ENCODE results near the gene ZNF664.

ZNF664 gene

GRCh38 chr12:123936471-123936870 is 36.5 kb upstream of the ZNF664 start:
- no peak overlapping the region for H3K27ac ChIP-seq (ENCODE audit: low read length)
- H3K27me3 ChIP-seq (ENCODE audit: insufficient read depth, low read length) = no peaks in the 10 kb centered on the region; the same call in 1 of the 2 replicates
- 0 out of 2 replicates have a peak, but pooled peaks cover 2% of the 10 kb centered on the region for H3K9me3 ChIP-seq (ENCODE audit: insufficient read depth, low read depth, low read length)
- H3K36me3 ChIP-seq (ENCODE audit: insufficient read depth, low read depth, low read length) = no peaks in the 10 kb centered on the region
- H3K9ac ChIP-seq (ENCODE audit: low read depth, low read length) = no peak overlapping the region
- H3K4me3 ChIP-seq (ENCODE audit: low read length) = no peak overlapping the region
- no peaks in the 10 kb centered on the region for H3K4me1 ChIP-seq (ENCODE audit: insufficient read depth, low read length)

- H3K36me3 ChIP-seq (ENCODE audit: insufficient read depth, low read depth, low read length) = no peaks in the 10 kb centered on the region
- H3K9ac ChIP-seq (ENCODE audit: low read depth, low read length) = no peak overlapping the region
- H3K27me3 ChIP-seq (ENCODE audit: insufficient read depth, low read length) = no peaks in the 10 kb centered on the region; the same call in 1 of the 2 replicates
- H3K9me3 ChIP-seq (ENCODE audit: insufficient read depth, low read depth, low read length) = peaks cover 8% of the 10 kb centered on the region; the same call in 1 of the 2 replicates
- H3K4me1 ChIP-seq (ENCODE audit: insufficient read depth, low read length) = no peaks in the 10 kb centered on the region
- no peak overlapping the region for H3K4me3 ChIP-seq (ENCODE audit: low read length)
- no peak overlapping the region for H3K27ac ChIP-seq (ENCODE audit: low read length)
These were observed 35.9 kb upstream of the ZNF664 start for GRCh38 chr12:123936956-123937706.

DNA sequence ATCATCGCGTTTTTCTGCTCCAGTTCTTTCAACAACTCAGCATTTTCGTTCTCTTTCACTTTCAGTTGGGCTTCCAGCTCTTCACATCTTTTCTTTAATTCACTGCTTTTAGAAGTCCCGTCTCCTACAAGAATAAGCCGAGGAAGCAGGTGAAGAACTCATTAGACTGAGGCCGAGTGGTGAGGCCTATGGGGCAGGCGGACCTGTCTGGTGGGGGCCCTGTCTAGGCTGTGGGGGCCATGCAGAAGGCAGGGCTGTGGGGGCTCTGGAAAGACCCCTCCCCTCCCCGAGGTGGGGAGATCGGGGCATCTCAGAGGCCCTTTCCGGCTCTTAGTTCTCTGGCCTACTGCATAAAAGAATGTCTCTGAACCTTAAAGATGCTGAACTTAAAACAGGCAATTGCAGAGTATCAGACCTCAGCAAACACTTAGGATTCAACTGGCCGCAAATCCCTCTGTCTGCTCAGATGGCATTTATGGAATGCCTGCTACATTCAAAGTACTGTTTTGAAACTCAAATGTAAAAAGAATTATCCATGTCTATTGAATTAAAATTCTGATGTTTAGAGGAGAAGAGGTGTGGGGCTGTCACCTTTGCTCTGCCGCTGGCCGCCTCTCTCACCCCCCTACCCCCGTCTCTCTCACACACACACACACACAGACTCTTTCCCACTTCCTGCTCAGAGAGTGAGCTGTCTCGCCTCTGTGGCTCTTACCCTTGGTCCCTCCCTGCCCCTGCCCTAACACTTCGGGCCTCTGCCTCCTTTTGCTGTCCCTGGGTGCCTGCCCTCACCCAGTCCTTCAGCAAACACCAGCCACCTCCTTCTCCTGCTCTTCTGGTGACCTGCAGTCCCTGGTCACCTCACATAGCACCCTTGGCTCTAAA is 35.1 kb upstream of the ZNF664 start:
- no peak overlapping the region for H3K4me3 ChIP-seq (ENCODE audit: low read length)
- H3K9ac ChIP-seq (ENCODE audit: low read depth, low read length) = no peak overlapping the region
- no peaks in the 10 kb centered on the region for H3K4me1 ChIP-seq (ENCODE audit: insufficient read depth, low read length)
- no peaks in the 10 kb centered on the region; the same call in 1 of the 2 replicates for H3K27me3 ChIP-seq (ENCODE audit: insufficient read depth, low read length)
- no peak overlapping the region for H3K27ac ChIP-seq (ENCODE audit: low read length)
- no peaks in the 10 kb centered on the region for H3K36me3 ChIP-seq (ENCODE audit: insufficient read depth, low read depth, low read length)
- peaks cover 9% of the 10 kb centered on the region; the same call in 1 of the 2 replicates for H3K9me3 ChIP-seq (ENCODE audit: insufficient read depth, low read depth, low read length)

- Histone ChIP-seq H3K9me3 (ENCODE audit: insufficient read depth, low read depth, low read length) (peaks cover 9% of the 10 kb centered on the region; the same call in 1 of the 2 replicates), H3K4me1 (ENCODE audit: insufficient read depth, low read length) (no peaks in the 10 kb centered on the region), H3K27ac (ENCODE audit: low read length) (no peak overlapping the region), H3K4me3 (ENCODE audit: low read length) (no peak overlapping the region), H3K9ac (ENCODE audit: low read depth, low read length) (no peak overlapping the region), H3K36me3 (ENCODE audit: insufficient read depth, low read depth, low read length) (no peaks in the 10 kb centered on the region), H3K27me3 (ENCODE audit: insufficient read depth, low read length) (no peaks in the 10 kb centered on the region; the same call in 1 of the 2 replicates)
These were observed 34.1 kb upstream of the ZNF664 start for GRCh38 chr12:123938679-123939480.

DNA sequence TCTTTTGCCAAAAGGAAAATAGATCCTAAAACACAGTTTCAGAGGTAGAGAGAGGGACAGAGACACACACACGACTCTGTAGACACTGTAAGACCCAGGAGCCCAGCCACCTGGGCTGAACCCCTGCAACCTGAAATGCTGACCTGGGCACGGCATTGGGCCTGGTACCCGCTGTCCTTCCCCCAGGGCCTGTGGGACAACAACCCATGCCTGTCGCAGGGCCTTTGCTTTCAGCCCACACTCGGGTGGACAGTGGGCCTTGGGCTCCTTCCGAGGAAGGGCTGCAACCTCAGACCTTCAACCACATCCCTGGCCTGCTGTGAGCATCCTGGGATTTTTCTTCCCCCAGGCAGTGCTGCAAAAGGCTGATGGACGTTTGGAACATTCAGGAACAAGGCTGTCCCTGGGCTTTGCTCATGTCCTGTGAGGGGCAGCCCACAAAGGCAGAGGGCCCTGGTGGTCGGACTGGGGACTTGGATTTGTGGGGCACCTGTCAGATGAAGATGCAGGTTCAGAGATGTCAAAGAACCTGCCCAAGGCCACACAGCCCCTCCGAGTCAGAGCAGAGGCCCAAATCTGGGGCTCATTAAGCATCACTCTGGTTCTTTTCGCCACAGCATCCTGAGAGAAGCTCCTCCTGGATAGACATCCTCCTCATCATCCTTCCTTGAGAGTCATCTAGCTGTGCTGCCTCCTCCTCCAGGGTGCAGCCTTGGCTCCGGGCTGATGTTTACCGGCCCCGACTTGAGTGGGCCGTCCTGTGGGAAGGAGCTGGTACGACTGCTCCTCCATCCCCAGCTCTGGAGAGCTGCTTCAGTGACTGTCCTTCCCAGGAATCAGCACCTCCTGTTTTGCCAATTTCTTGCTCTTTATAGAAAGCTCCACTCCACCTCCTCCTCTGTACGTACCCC is 33.0 kb upstream of the ZNF664 start:
- H3K4me1 ChIP-seq (ENCODE audit: insufficient read depth, low read length) = no peaks in the 10 kb centered on the region
- H3K27me3 ChIP-seq (ENCODE audit: insufficient read depth, low read length) = peaks cover 9% of the 10 kb centered on the region; the same call in 1 of the 2 replicates
- H3K9ac ChIP-seq (ENCODE audit: low read depth, low read length) = no peak overlapping the region
- no peak overlapping the region for H3K4me3 ChIP-seq (ENCODE audit: low read length)
- no peaks in the 10 kb centered on the region for H3K36me3 ChIP-seq (ENCODE audit: insufficient read depth, low read depth, low read length)
- peaks cover 9% of the 10 kb centered on the region; the same call in 1 of the 2 replicates for H3K9me3 ChIP-seq (ENCODE audit: insufficient read depth, low read depth, low read length)
- no peak overlapping the region for H3K27ac ChIP-seq (ENCODE audit: low read length)

DNA sequence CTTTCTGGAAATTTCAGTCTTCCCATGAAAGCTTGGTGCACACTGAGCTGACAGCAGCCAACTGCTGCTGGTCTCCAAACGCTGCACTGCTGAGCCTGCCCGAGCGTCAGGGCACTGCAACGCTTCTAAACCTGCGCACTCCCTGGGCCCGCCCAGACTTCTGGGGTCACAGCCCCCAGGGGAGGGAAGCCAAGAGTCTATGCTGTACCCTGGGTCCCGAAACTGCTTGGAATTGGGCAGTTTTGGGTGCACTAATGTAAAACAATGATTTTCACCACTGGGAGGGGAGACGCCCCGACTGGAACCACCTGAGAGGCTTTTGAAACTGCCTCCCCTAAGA is 32.4 kb upstream of the ZNF664 start:
- H3K27ac ChIP-seq (ENCODE audit: low read length) = no peak overlapping the region
- no peaks in the 10 kb centered on the region for H3K4me1 ChIP-seq (ENCODE audit: insufficient read depth, low read length)
- no peaks in the 10 kb centered on the region for H3K36me3 ChIP-seq (ENCODE audit: insufficient read depth, low read depth, low read length)
- H3K27me3 ChIP-seq (ENCODE audit: insufficient read depth, low read length) = peaks cover 13% of the 10 kb centered on the region; the same call in 1 of the 2 replicates
- H3K9me3 ChIP-seq (ENCODE audit: insufficient read depth, low read depth, low read length) = peaks cover 9% of the 10 kb centered on the region; the same call in 1 of the 2 replicates
- no peak overlapping the region for H3K9ac ChIP-seq (ENCODE audit: low read depth, low read length)
- no peak overlapping the region for H3K4me3 ChIP-seq (ENCODE audit: low read length)

DNA sequence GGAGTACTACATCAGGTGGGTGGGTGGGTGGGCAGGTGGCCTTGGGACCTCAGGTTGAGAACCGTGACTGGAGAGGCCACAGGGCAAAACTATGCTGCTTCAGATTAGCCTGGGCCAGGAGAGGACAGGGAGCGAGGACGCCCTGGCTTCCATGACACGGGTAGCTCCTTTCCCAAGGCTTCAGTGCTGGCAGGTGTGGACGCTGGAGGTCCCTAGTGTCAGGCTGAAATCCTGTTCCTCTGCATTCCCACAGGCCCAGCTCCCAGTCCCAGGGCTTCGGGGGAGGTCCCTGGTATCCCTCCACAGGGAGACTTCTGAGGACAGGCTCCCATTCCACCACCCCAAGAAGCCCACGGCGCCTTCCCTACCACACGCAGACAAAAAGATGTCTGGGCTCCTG is 32.0 kb upstream of the ZNF664 start:
- no peaks in the 10 kb centered on the region for H3K36me3 ChIP-seq (ENCODE audit: insufficient read depth, low read depth, low read length)
- H3K4me1 ChIP-seq (ENCODE audit: insufficient read depth, low read length) = no peaks in the 10 kb centered on the region
- H3K9ac ChIP-seq (ENCODE audit: low read depth, low read length) = no peak overlapping the region
- no peak overlapping the region for H3K4me3 ChIP-seq (ENCODE audit: low read length)
- H3K9me3 ChIP-seq (ENCODE audit: insufficient read depth, low read depth, low read length) = peaks cover 9% of the 10 kb centered on the region; the same call in 1 of the 2 replicates
- H3K27ac ChIP-seq (ENCODE audit: low read length) = no peak overlapping the region
- H3K27me3 ChIP-seq (ENCODE audit: insufficient read depth, low read length) = peaks cover 14% of the 10 kb centered on the region; the same call in 1 of the 2 replicates

DNA sequence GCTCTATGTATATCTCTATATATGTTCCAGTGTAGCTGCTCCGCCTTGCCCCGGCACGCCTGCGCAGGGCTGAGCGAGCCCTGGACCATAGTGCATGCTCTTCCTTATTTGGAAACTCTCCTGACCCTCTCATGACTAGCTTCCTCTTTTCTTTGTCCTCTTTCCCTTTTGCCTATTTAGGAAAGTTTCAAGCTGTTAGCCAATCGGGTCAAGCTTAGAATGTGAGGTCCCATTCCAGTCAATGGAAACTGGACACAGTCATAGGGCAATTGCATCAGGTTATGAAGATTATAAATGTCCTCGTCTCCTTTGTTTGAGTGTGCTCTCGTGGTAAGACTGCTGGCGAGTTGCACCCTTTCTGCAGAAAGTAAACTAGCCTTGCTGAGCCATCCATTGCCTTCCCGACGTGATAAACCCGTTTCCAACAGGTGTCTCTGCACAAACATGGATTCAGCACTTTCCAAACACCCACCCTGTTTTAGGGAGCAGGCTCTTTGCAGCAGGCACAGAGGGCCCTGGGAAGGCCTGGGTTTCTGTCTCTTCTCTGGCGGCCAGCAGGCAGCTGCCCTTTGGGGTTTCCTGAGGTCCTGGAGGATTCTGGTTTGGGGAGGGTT is 31.3 kb upstream of the ZNF664 start:
- no peaks in the 10 kb centered on the region for H3K36me3 ChIP-seq (ENCODE audit: insufficient read depth, low read depth, low read length)

DNA sequence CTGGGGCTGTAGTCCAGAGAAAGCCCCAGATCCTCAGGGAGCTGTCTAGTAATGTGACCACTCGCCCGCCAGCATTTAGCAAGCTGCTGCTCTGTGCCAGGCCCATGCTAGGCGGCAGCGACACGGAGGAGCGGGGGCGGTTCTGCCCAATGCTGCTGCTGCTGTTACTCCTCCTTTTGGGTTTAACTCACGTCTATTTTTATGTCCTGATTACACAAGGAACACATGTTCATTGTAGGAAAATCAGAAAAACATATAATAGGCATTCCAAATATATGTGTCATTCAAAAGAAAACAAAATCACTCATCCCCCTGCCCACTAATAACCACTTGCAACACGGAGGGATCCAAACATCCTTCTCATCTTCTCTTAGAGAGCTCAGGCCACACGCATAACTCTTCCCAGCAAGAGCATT is 30.8 kb upstream of the ZNF664 start:
- no peaks in the 10 kb centered on the region for H3K36me3 ChIP-seq (ENCODE audit: insufficient read depth, low read depth, low read length)
- no peak overlapping the region for H3K27ac ChIP-seq (ENCODE audit: low read length)
- no peak overlapping the region for H3K4me3 ChIP-seq (ENCODE audit: low read length)
- H3K9ac ChIP-seq (ENCODE audit: low read depth, low read length) = no peak overlapping the region
- peaks cover 14% of the 10 kb centered on the region; the same call in 1 of the 2 replicates for H3K27me3 ChIP-seq (ENCODE audit: insufficient read depth, low read length)
- H3K9me3 ChIP-seq (ENCODE audit: insufficient read depth, low read depth, low read length) = peaks cover 9% of the 10 kb centered on the region; the same call in 1 of the 2 replicates
- H3K4me1 ChIP-seq (ENCODE audit: insufficient read depth, low read length) = no peaks in the 10 kb centered on the region

More for the DNA sequence above, 31.3 kb upstream of the ZNF664 start:
- Histone ChIP-seq H3K4me1 (ENCODE audit: insufficient read depth, low read length) (no peaks in the 10 kb centered on the region), H3K27ac (ENCODE audit: low read length) (no peak overlapping the region), H3K9me3 (ENCODE audit: insufficient read depth, low read depth, low read length) (peaks cover 9% of the 10 kb centered on the region; the same call in 1 of the 2 replicates), H3K4me3 (ENCODE audit: low read length) (no peak overlapping the region), H3K9ac (ENCODE audit: low read depth, low read length) (no peak overlapping the region), H3K27me3 (ENCODE audit: insufficient read depth, low read length) (peaks cover 14% of the 10 kb centered on the region; the same call in 1 of the 2 replicates)

GRCh38 chr12:123942911-123943648 is 29.9 kb upstream of the ZNF664 start:
- Histone ChIP-seq H3K4me1 (ENCODE audit: insufficient read depth, low read length) (no peaks in the 10 kb centered on the region), H3K36me3 (ENCODE audit: insufficient read depth, low read depth, low read length) (no peaks in the 10 kb centered on the region), H3K9ac (ENCODE audit: low read depth, low read length) (no peak overlapping the region), H3K9me3 (ENCODE audit: insufficient read depth, low read depth, low read length) (peaks cover 9% of the 10 kb centered on the region; the same call in 1 of the 2 replicates), H3K27ac (ENCODE audit: low read length) (no peak overlapping the region), H3K27me3 (ENCODE audit: insufficient read depth, low read length) (peaks cover 15% of the 10 kb centered on the region; the same call in 1 of the 2 replicates), H3K4me3 (ENCODE audit: low read length) (no peak overlapping the region)
